Measurements from ENCODE around the gene VIT.

Gene VIT

DNA sequence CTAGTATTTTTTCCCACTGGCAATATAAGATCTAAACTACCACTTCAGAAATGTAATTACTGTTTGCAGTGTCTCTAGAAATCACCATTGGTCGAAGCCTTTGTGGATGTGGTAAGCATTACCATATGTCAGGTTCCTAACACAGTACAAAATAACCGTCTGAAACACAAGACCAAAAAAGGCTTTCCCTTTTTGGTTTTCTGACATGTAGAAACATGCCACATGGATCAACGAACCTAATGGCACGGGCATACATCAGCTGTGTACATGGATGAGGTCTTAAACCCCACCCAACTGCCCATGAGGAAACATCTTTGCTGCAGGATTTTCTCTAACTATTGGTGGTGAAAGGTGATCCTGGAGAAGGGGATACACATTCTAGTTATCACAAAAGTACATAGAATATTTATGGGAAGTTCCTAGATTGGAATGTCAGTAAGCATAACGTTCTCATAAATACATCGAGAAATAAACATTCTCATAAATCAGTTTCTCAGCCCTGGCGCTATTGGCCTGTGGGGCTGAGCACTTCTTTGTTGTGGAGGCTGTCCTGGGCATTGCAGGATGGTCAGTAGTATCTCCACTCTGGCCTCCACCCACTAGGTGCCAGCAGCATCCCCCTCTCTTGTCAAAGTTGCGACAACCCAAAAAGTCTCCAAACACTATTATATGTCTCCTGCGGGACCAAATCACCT lies 9.0 kb downstream of the VIT start:
- TF ChIP-seq POU2F2 (IDR thresholded peaks at IDR 0.05; ENCODE audit: low read depth, low read length) (no peak), PAX5 (IDR thresholded peaks at IDR 0.05; ENCODE audit: insufficient read depth, low read length, severe bottlenecking) (no peak), POLR2A (IDR thresholded peaks at IDR 0.05; ENCODE audit: low read depth, low read length) (no peak)
- FAIRE-seq (no peak), DNase-seq (ENCODE audit: insufficient read length, low spot score) (no peak)

GRCh38 chr2:36706021-36706876 lies 9.7 kb downstream of the VIT start:
- FAIRE-seq (no peak), DNase-seq (ENCODE audit: insufficient read length, low spot score) (no peak)
- TF ChIP-seq POLR2A (IDR thresholded peaks at IDR 0.05; ENCODE audit: low read depth, low read length): no peak
- TF ChIP-seq PAX5 (IDR thresholded peaks at IDR 0.05; ENCODE audit: insufficient read depth, low read length, severe bottlenecking): no peak

DNA sequence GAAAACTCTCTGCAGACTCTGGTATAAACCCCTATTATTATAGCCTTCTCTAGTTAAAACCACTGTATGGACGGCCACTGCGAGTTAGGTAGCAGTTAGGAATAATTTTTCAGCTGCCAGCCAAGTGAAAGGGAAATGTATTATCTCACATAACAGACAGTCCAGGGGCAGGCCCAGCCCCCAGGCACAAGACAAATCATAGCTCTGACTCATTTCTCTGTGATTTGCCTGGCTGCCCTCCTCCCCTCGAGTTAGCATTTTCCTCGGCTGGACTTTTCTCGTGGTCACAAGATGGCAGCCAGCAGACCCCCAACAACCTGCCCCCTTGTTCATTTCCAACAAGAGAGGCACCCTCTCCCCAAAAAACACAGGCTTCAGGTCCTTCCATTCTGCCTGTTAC lies 10.5 kb downstream of the VIT start:
- TF ChIP-seq POLR2A (IDR thresholded peaks at IDR 0.05; ENCODE audit: low read depth, low read length) (no peak), POU2F2 (IDR thresholded peaks at IDR 0.05; ENCODE audit: low read depth, low read length) (no peak), POLR2AphosphoS5 (IDR thresholded peaks at IDR 0.05; ENCODE audit: low read depth, low read length) (no peak), TAF1 (IDR thresholded peaks at IDR 0.05; ENCODE audit: low read depth, low read length) (no peak), PAX5 (IDR thresholded peaks at IDR 0.05; ENCODE audit: insufficient read depth, low read length, severe bottlenecking) (no peak), SPI1 (IDR thresholded peaks at IDR 0.05; ENCODE audit: low read depth, low read length) (no peak)
- DNase-seq (ENCODE audit: insufficient read length, low spot score) (no peak), FAIRE-seq (no peak)

GRCh38 chr2:36708041-36708741 lies 11.7 kb downstream of the VIT start:
- FAIRE-seq: no peak

DNA sequence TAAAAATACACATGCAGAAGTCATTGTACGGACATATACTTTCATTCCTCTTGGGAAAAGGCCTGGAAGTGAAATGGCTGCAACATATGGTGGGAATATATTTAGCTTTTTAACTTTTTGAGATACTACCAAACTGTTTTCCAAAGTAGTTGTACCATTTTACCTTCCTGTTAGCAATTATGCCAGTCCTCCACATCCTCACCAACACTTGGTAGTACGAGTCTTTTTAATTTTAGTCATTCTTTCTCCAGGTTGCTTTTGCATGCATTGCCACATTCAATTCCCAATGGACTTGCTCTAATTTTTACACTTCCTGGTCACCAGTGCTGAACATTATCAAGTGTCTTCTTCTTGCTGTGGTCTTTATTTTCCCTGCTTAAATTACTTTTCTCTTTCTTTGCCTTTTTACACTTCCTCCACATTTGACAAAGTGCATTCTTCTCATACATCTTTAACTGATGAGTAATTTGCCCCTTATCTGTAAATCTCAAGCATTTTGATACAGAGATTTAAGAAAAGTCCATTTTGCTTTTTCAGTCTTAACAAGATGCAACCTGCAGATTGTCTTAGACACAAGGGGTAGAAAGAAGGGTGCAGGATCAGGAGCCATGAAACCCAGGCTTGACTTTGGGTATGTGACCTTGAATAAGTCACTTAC lies 14.5 kb downstream of the VIT start:
- TF ChIP-seq POLR2A (IDR thresholded peaks at IDR 0.05; ENCODE audit: low read depth, low read length) (no peak), TAF1 (IDR thresholded peaks at IDR 0.05; ENCODE audit: low read depth, low read length) (no peak), POLR2AphosphoS5 (IDR thresholded peaks at IDR 0.05; ENCODE audit: low read depth, low read length) (no peak), SPI1 (IDR thresholded peaks at IDR 0.05; ENCODE audit: low read depth, low read length) (no peak), PAX5 (IDR thresholded peaks at IDR 0.05; ENCODE audit: insufficient read depth, low read length, severe bottlenecking) (no peak), POU2F2 (IDR thresholded peaks at IDR 0.05; ENCODE audit: low read depth, low read length) (no peak)
- FAIRE-seq (no peak), DNase-seq (ENCODE audit: insufficient read length, low spot score) (no peak)

More at GRCh38 chr2:36708041-36708741, 11.7 kb downstream of the VIT start:
- no peak for DNase-seq (ENCODE audit: insufficient read length, low spot score)
- TF ChIP-seq POLR2A (IDR thresholded peaks at IDR 0.05; ENCODE audit: low read depth, low read length): no peak
- TF ChIP-seq SPI1 (IDR thresholded peaks at IDR 0.05; ENCODE audit: low read depth, low read length): no peak
- no peak for TF ChIP-seq TAF1 (IDR thresholded peaks at IDR 0.05; ENCODE audit: low read depth, low read length)
- TF ChIP-seq POLR2AphosphoS5 (IDR thresholded peaks at IDR 0.05; ENCODE audit: low read depth, low read length): no peak
- no peak for TF ChIP-seq POU2F2 (IDR thresholded peaks at IDR 0.05; ENCODE audit: low read depth, low read length)
- TF ChIP-seq PAX5 (IDR thresholded peaks at IDR 0.05; ENCODE audit: insufficient read depth, low read length, severe bottlenecking): no peak

DNA sequence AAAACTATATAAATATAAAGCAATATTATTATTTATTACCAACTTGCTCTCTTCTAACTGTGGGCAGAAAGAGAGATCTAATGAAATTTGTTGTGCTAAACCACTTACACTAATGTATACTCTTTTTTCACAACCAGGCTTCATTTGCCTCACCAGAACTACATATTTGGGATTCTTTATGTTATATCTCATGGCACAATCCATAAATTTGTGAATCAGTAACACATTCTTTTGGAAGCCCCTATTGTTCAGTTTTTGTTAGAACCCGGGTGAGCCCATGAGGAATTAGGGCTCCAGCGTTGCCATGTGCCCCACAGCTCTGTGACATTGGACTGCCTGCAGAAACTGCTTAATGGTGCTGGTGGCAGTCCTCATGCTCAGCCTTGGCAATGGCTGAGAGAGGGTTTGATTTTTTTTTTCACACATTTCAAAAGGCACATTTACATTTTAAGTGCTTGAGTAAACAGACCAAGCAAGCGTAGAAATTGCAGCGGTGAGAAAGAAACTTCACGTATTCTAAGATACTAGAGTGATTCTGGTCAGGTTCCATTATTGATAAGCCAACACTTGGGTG lies 15.3 kb downstream of the VIT start:
- TF ChIP-seq TAF1 (IDR thresholded peaks at IDR 0.05; ENCODE audit: low read depth, low read length) (no peak), POU2F2 (IDR thresholded peaks at IDR 0.05; ENCODE audit: low read depth, low read length) (no peak), POLR2AphosphoS5 (IDR thresholded peaks at IDR 0.05; ENCODE audit: low read depth, low read length) (no peak)
- DNase-seq (ENCODE audit: insufficient read length, low spot score) (no peak), FAIRE-seq (no peak)

- DNase-seq (ENCODE audit: insufficient read length, low spot score) (no peak), FAIRE-seq (no peak)
- no peak for TF ChIP-seq POLR2A (IDR thresholded peaks at IDR 0.05; ENCODE audit: low read depth, low read length)
- no peak for TF ChIP-seq POU2F2 (IDR thresholded peaks at IDR 0.05; ENCODE audit: low read depth, low read length)
- TF ChIP-seq POLR2AphosphoS5 (IDR thresholded peaks at IDR 0.05; ENCODE audit: low read depth, low read length): no peak
- no peak for TF ChIP-seq TAF1 (IDR thresholded peaks at IDR 0.05; ENCODE audit: low read depth, low read length)
- TF ChIP-seq PAX5 (IDR thresholded peaks at IDR 0.05; ENCODE audit: insufficient read depth, low read length, severe bottlenecking): no peak
- TF ChIP-seq SPI1 (IDR thresholded peaks at IDR 0.05; ENCODE audit: low read depth, low read length): no peak
Observed at GRCh38 chr2:36713310-36713709, 16.8 kb downstream of the VIT start.

- no peak for TF ChIP-seq PAX5 (IDR thresholded peaks at IDR 0.05; ENCODE audit: insufficient read depth, low read length, severe bottlenecking)
- no peak for TF ChIP-seq SPI1 (IDR thresholded peaks at IDR 0.05; ENCODE audit: low read depth, low read length)
- TF ChIP-seq POLR2A (IDR thresholded peaks at IDR 0.05; ENCODE audit: low read depth, low read length): no peak
- TF ChIP-seq POU2F2 (IDR thresholded peaks at IDR 0.05; ENCODE audit: low read depth, low read length): no peak
- no peak for TF ChIP-seq TAF1 (IDR thresholded peaks at IDR 0.05; ENCODE audit: low read depth, low read length)
- TF ChIP-seq POLR2AphosphoS5 (IDR thresholded peaks at IDR 0.05; ENCODE audit: low read depth, low read length): no peak
- FAIRE-seq (no peak), DNase-seq (ENCODE audit: insufficient read length, low spot score) (no peak)
Observed at GRCh38 chr2:36716111-36716510, 19.6 kb downstream of the VIT start.

All from GM12891 (cell line).